Hippocampal formation (tissue), 2 donors: ENCODE results near the gene FRMD5.
A peak's percentile ranks its signal among the peaks of the same experiment; 100 is the strongest.
"Not testable (repeated sequence)": the region's sequence is repeated elsewhere in the genome, so short reads cannot be mapped to it uniquely, and the experiment has no call there.

ENCODE experiments used
- DNase-seq, 2 donors: peaks; one replicate each; lab custom pipeline; 2025; lab: John Stamatoyannopoulos, UW

FRMD5 gene

GRCh38 chr15:44032820-44033219 is 162.3 kb downstream of the FRMD5 start:
- not testable (repeated sequence) for DNase-seq

- DNase-seq = peak in 1 of 2 donors; percentile 11
Observed at GRCh38 chr15:44029940-44030568, 165.0 kb downstream of the FRMD5 start.

- no peak for DNase-seq
Observed at GRCh38 chr15:44029003-44029402, 166.1 kb downstream of the FRMD5 start.

- DNase-seq = no peak
Observed at GRCh38 chr15:44028349-44028748, 166.7 kb downstream of the FRMD5 start.

GRCh38 chr15:44024155-44024554 is 170.9 kb downstream of the FRMD5 start:
- no peak for DNase-seq

GRCh38 chr15:44023176-44023575 is 171.9 kb downstream of the FRMD5 start:
- no peak for DNase-seq

GRCh38 chr15:44018151-44018550 is 176.9 kb downstream of the FRMD5 start:
- no peak for DNase-seq

- DNase-seq = no peak
Observed at GRCh38 chr15:44015545-44016305, 179.3 kb downstream of the FRMD5 start.

- DNase-seq = no peak
Observed at GRCh38 chr15:44011238-44011854, 183.7 kb downstream of the FRMD5 start.

GRCh38 chr15:44010089-44010488 is 185.0 kb downstream of the FRMD5 start:
- no peak for DNase-seq

- no peak for DNase-seq
Observed at GRCh38 chr15:44009038-44009437, 186.0 kb downstream of the FRMD5 start.

GRCh38 chr15:44000248-44000647 is 194.8 kb downstream of the FRMD5 start:
- DNase-seq = not testable (repeated sequence)

GRCh38 chr15:43998607-43999006 is 196.5 kb downstream of the FRMD5 start:
- DNase-seq = peak; percentile 25 to 27

- DNase-seq = no peak
Observed at GRCh38 chr15:43991206-43991605, 203.9 kb downstream of the FRMD5 start.

GRCh38 chr15:43989938-43990337 is 205.1 kb downstream of the FRMD5 start:
- DNase-seq = no peak

GRCh38 chr15:43988900-43989299 is 206.2 kb downstream of the FRMD5 start:
- no peak for DNase-seq

- no peak for DNase-seq
Observed at GRCh38 chr15:43987924-43988323, 207.1 kb downstream of the FRMD5 start.

- DNase-seq = no peak
Observed at GRCh38 chr15:43985976-43986680, 208.9 kb downstream of the FRMD5 start.

- no peak for DNase-seq
Observed at GRCh38 chr15:43981576-43981975, 213.5 kb downstream of the FRMD5 start.

GRCh38 chr15:43977072-43977884 is 217.8 kb downstream of the FRMD5 start:
- no peak for DNase-seq

- DNase-seq = no peak
Observed at GRCh38 chr15:43975770-43976169, 219.3 kb downstream of the FRMD5 start.

- no peak for DNase-seq
Observed at GRCh38 chr15:43975326-43975725, 219.7 kb downstream of the FRMD5 start.
